K562 (cell line): ENCODE results near the gene MBOAT2. TPM values are rescaled to one million over a fixed set of nuclear protein-coding genes. Genes with fewer than 3 reads are reported as not detected.

Source experiments
- ATAC-seq: fragments of 200-7000 bp; cut with Tn5 transposase; 3 replicates; pipeline ENCODE4 v1.9.1; 2020; ENCODE audit warnings: moderate library complexity
- BruUV-seq: library from RNA; stranded (reverse); fragments of 400-500 nt; replicated peaks from 2 replicates; lab custom pipeline; 2021; lab: Mats Ljungman, UMichigan
- CTCF ChIA-PET: fragments of 300-600 bp; formaldehyde crosslinking; extraction: SDS; loops from one replicate; lab custom pipeline; 2021; ENCODE audit warnings: low intra/inter-chr PET ratio; lab: Yijun Ruan, JAX
- POLR2A ChIA-PET: fragments of 300-600, 350-650 bp; sonication (Branson Sonifier 250); formaldehyde crosslinking; extraction: SDS; loops from one replicate; lab custom pipeline; 2021; ENCODE audit warnings: antibody characterized with exemption, inconsistent platforms; lab: Yijun Ruan, JAX
- DNase-seq, 4 experiments: peaks; one replicate each; pipeline versions ENCODE4 v3.0.0 to v3.0.0-alpha.2; 2011 to 2018; ENCODE audit warnings: low spot score in 3 of 4, mixed read lengths in 3 of 4; ENCODE audit errors: extremely low read depth in 1 of 4
- FAIRE-seq: peaks from 2 replicates; lab custom pipeline; 2011; peaks lifted over from hg19 to GRCh38; lab: Jason Lieb, UNC
- H2AFZ ChIP-seq: 2 replicates; pipeline ENCODE4 v1.6.0; 2011; ENCODE audit warnings: low read depth, low read length, control low read depth, inconsistent platforms
- H3K27ac ChIP-seq: fragments of 200-600 bp; 3 replicates; pipeline ENCODE4 v1.8.0; 2011; ENCODE audit warnings: low read depth, mild to moderate bottlenecking, control low read depth, inconsistent platforms, low read length, moderate library complexity, mixed read lengths; ENCODE audit errors: extremely low read depth
- H3K27me3 ChIP-seq, 2 experiments: fragments of 300-600 bp in 1 of 2; 2 replicates in 1 of 2; 3 replicates in 1 of 2; pipeline versions ENCODE4 v1.6.0 to v1.8.0; 2011; ENCODE audit warnings: inconsistent platforms in 2 of 2, low read length in 2 of 2, mild to moderate bottlenecking in 1 of 2, mixed read lengths in 1 of 2, moderate library complexity in 1 of 2; ENCODE audit not compliant: control insufficient read depth in 2 of 2, insufficient read depth in 2 of 2
- H3K36me3 ChIP-seq: fragments of 300-600 bp; 3 replicates; pipeline ENCODE4 v1.8.0; 2011; ENCODE audit warnings: mild to moderate bottlenecking, low read length, inconsistent platforms; ENCODE audit not compliant: control insufficient read depth, insufficient read depth
- H3K4me1 ChIP-seq, 2 experiments: fragments of 200-600 bp in 1 of 2; replicated peaks in 1 of 2; 2 replicates in 1 of 2; 3 replicates in 1 of 2; pipeline versions ENCODE4 v1.5.1 to v1.8.0; 2011; ENCODE audit warnings: inconsistent platforms in 2 of 2, low read length in 2 of 2, mild to moderate bottlenecking in 1 of 2, mixed read lengths in 1 of 2, moderate library complexity in 1 of 2; ENCODE audit not compliant: control insufficient read depth in 2 of 2, insufficient read depth in 2 of 2
- H3K4me2 ChIP-seq: 2 replicates; pipeline ENCODE4 v1.6.1; 2011; ENCODE audit warnings: low read length, control low read depth, inconsistent platforms, mixed read lengths; ENCODE audit not compliant: insufficient read depth
- H3K4me3 ChIP-seq: fragments of 200-600 bp; sonication (generic), shearing (Covaris generic); 2 replicates; pipeline ENCODE4 v1.5.1; 2016; ENCODE audit warnings: control low read depth, inconsistent platforms
- H3K79me2 ChIP-seq: fragments of 200-600 bp; 3 replicates; pipeline ENCODE4 v1.8.0; 2011; ENCODE audit warnings: low read length, inconsistent platforms; ENCODE audit not compliant: control insufficient read depth, insufficient read depth
- H3K9ac ChIP-seq, 2 experiments: 2 replicates each; pipeline versions ENCODE4 v1.6.0 to v1.6.1; 2011; ENCODE audit warnings: low read depth in 2 of 2, low read length in 2 of 2, control low read depth in 1 of 2, inconsistent platforms in 1 of 2, mild to moderate bottlenecking in 1 of 2, mixed read lengths in 1 of 2; ENCODE audit not compliant: insufficient read depth in 1 of 2
- H3K9me1 ChIP-seq: one replicate; pipeline ENCODE4 v1.6.0; 2011; ENCODE audit warnings: inconsistent platforms, mild to moderate bottlenecking, low read length, moderate library complexity; ENCODE audit not compliant: control insufficient read depth, insufficient read depth
- H3K9me3 ChIP-seq: replicated peaks from 2 replicates; pipeline ENCODE4 v1.5.1; 2011; ENCODE audit warnings: low read depth, low read length, inconsistent platforms; ENCODE audit not compliant: control insufficient read depth, insufficient read depth
- H4K20me1 ChIP-seq: replicated peaks from 2 replicates; pipeline ENCODE4 v1.6.1; 2011; ENCODE audit warnings: low read length, inconsistent platforms, mixed read lengths; ENCODE audit not compliant: control insufficient read depth, insufficient read depth
- PATZ1 ChIP-seq: fragments of 250-450 bp; sonication (Bioruptor Pico); IDR thresholded peaks from 2 replicates; pipeline ENCODE4 v1.5.0; 2020; ENCODE audit warnings: mild to moderate bottlenecking, borderline replicate concordance
- SMARCA4 ChIP-seq: fragments of 450-650 bp; IDR thresholded peaks from 2 replicates; pipeline ENCODE4 v1.6.1; 2016
- STAT5A ChIP-seq: IDR thresholded peaks from 2 replicates; pipeline ENCODE4 v1.6.1; 2012; ENCODE audit warnings: low read length, inconsistent platforms, borderline replicate concordance
- TFAP4 ChIP-seq: sonication (generic); formaldehyde crosslinking; IDR thresholded peaks from 2 replicates; pipeline ENCODE4 v1.8.0; 2022; ENCODE audit warnings: missing genetic modification reagents, mild to moderate bottlenecking, moderate library complexity, borderline replicate concordance
- ZNF830 ChIP-seq: fragments of 250-450 bp; sonication (Bioruptor Pico); IDR thresholded peaks from 2 replicates; pipeline ENCODE4 v1.5.0; 2021; ENCODE audit warnings: mild to moderate bottlenecking
- WGBS: fragments of 100-300 bp; shearing (Covaris generic); methylation state at CpG from one replicate; pipeline ENCODE4 v1.1.6; 2016; ENCODE audit warnings: low coverage, mixed read lengths; ENCODE audit not compliant: insufficient coverage; ENCODE audit errors: missing lambda C conversion rate; 5-methylcytosine and 5-hydroxymethylcytosine counted together
- in situ Hi-C: fragments of 300-500 bp; cut with MboI; formaldehyde crosslinking; loops from 4 replicates; pipeline ENCODE4 v1.15.0; 2018; ENCODE audit warnings: inconsistent platforms, mixed read lengths
- intact Hi-C: fragments of 100-400 bp; cut with micrococcal nuclease; formaldehyde crosslinking; loops from 2 replicates; pipeline ENCODE4 v1.14.2; 2022
- polyA plus RNA-seq, 8 experiments: library from polyadenylated mRNA; depleted of rRNA in 4 of 8; stranded (reverse) in 5 of 8; unstranded in 3 of 8; fragments of >200 nt; fragmentation: Nextera tagmentation in 2 of 8; fragmentation: Illumina TruSeq in 1 of 8; extraction: Ambion mirVana in 2 of 8; extraction: Trizol in 1 of 8; gene quantifications; 2 replicates each; pipeline versions ENCODE4 v1.2.1 to v1.2.3, GENCODE V29; 2011 to 2014; ENCODE audit warnings: inconsistent platforms in 1 of 8, missing spikeins in 1 of 8
- total RNA-seq, 7 experiments: library from RNA; depleted of rRNA in 6 of 7; stranded (reverse); fragments of >200 nt in 6 of 7; fragmentation: Illumina TruSeq in 2 of 7; extraction: Trizol in 2 of 7; gene quantifications; 2 replicates each; pipeline versions ENCODE4 v1.2.1 to v1.2.3, GENCODE V29; 2011 to 2021; ENCODE audit warnings: low replicate concordance in 1 of 7

The MBOAT2 gene
- total and polyA plus RNA-seq, 9 of the 15 experiments (the other 6 are each of a cell fraction or from before 2014, with no cell fraction given) = 8.4 to 122 (median 27.6) TPM

GRCh38 chr2:8872821-8873432, 130.6 kb downstream of the MBOAT2 start (continued):
- TF ChIP-seq PATZ1 (CRISPR knock-in tag) = no peak

- in situ Hi-C loops (no loop called here), intact Hi-C loops (loop anchor here (5.0 kb wide), 1 partner anchor 242 kb away; no protein-coding TSS in a partner anchor)
- no peak for TF ChIP-seq TFAP4
- no peak for TF ChIP-seq SMARCA4
- no peak for TF ChIP-seq STAT5A
- no peak for TF ChIP-seq ZNF830 (CRISPR knock-in tag)
- ChIA-PET POLR2A (interaction anchor here (0.7 kb wide), 1 partner anchor 89 kb away, joined by 4 read pairs; no protein-coding TSS in a partner anchor), CTCF (no interaction called here)
- Histone ChIP-seq H3K27ac (no peak overlapping the region), H3K4me2 (no peak overlapping the region), H3K9me3 (no peaks in the 10 kb centered on the region), H3K79me2 (no peaks in the 10 kb centered on the region), H4K20me1 (no peaks in the 10 kb centered on the region), H2AFZ (no peak overlapping the region), H3K9me1 (no peaks in the 10 kb centered on the region), H3K36me3 (peaks cover 52% of the 10 kb centered on the region), H3K9ac (no peak overlapping the region), H3K27me3 (no peaks in the 10 kb centered on the region), H3K4me3 (no peak overlapping the region), H3K4me1 (peaks cover 0 to 2% of the 10 kb centered on the region in 2 experiments; a peak in 1 of 5 replicates)
- no peak for DNase-seq
- no peak for FAIRE-seq
- no TSS peak for BruUV-seq
- 71% methylated on average over 2 of the region's 2 CpGs for WGBS
- ATAC-seq = no peak
Observed at GRCh38 chr2:8870441-8870840, 133.0 kb downstream of the MBOAT2 start.
